ENCODE results near the gene ZEB2. TPM values are rescaled to one million over a fixed set of nuclear protein-coding genes. Genes with fewer than 3 reads are reported as not detected.

Gene ZEB2
- total and polyA plus RNA-seq, 2 of the 8 experiments (the other 6 are each of a cell fraction or from before 2014, with no cell fraction given), result 0.38 TPM; not detected in 1

DNA sequence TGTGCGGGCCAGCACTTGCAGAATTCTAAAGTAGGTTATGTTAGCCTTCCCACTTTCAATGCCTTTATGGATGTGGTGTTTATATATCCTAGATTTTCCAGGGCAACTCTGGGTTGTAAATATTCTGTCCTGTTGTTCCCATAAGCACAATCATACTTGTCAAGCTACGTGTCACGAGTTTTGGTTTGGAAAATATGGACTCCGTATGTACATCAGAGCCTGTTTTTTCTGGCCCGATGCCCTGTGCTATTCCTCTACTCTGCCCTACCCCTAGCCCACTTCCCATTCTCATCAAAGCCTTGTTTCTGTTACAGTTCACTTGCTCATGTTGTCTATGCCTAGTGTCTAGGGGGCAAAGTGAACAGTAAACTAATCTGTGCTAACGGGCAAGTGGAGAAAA, 27.0 kb upstream of the ZEB2 start (continued):
- TF ChIP-seq, protein P1, sequence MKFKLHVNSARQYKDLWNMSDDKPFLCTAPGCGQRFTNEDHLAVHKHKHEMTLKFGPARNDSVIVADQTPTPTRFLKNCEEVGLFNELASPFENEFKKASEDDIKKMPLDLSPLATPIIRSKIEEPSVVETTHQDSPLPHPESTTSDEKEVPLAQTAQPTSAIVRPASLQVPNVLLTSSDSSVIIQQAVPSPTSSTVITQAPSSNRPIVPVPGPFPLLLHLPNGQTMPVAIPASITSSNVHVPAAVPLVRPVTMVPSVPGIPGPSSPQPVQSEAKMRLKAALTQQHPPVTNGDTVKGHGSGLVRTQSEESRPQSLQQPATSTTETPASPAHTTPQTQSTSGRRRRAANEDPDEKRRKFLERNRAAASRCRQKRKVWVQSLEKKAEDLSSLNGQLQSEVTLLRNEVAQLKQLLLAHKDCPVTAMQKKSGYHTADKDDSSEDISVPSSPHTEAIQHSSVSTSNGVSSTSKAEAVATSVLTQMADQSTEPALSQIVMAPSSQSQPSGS (IDR thresholded peaks at IDR 0.05; ENCODE audit: low read length), result no peak
- no peak for TF ChIP-seq POLR2AphosphoS5 (IDR thresholded peaks at IDR 0.05; ENCODE audit: low read depth, low read length)
- no peak for TF ChIP-seq TAF7 (optimal IDR thresholded peaks at IDR 0.05; ENCODE audit: borderline replicate concordance, low read depth, low read length)
- TF ChIP-seq JUND (IDR thresholded peaks at IDR 0.05; ENCODE audit: low read length), result no peak
